ENCODE measurements around the gene IL34.

GRCh38 chr16:70652322-70652721 is 6.0 kb downstream of the IL34 start:
- TF ChIP-seq, protein P1, sequence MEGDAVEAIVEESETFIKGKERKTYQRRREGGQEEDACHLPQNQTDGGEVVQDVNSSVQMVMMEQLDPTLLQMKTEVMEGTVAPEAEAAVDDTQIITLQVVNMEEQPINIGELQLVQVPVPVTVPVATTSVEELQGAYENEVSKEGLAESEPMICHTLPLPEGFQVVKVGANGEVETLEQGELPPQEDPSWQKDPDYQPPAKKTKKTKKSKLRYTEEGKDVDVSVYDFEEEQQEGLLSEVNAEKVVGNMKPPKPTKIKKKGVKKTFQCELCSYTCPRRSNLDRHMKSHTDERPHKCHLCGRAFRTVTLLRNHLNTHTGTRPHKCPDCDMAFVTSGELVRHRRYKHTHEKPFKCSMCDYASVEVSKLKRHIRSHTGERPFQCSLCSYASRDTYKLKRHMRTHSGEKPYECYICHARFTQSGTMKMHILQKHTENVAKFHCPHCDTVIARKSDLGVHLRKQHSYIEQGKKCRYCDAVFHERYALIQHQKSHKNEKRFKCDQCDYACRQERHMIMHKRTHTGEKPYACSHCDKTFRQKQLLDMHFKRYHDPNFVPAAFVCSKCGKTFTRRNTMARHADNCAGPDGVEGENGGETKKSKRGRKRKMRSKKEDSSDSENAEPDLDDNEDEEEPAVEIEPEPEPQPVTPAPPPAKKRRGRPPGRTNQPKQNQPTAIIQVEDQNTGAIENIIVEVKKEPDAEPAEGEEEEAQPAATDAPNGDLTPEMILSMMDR (IDR thresholded peaks at IDR 0.05; ENCODE audit: low read length): no peak
- no peak for TF ChIP-seq EZH2 (optimal IDR thresholded peaks at IDR 0.05; ENCODE audit: low read depth, low read length)
